Uterus (tissue), 4 donors: Measurements from ENCODE around the gene STYK1. TPM values are rescaled to one million over a fixed set of nuclear protein-coding genes. Genes with fewer than 3 reads are reported as not detected.

ENCODE experiments used
- DNase-seq, 2 donors: peaks; one replicate each; pipeline ENCODE4 v3.0.0-alpha.2; 2019 to 2020
- H3K27ac ChIP-seq, 2 donors: fragments of 200-600 bp; sonication (generic); 1 replicate in 1 of 2; 2 replicates in 1 of 2; pipeline ENCODE4 v1.5.1; 2016 to 2018
- H3K27me3 ChIP-seq, 2 donors: fragments of 200-600 bp; sonication (generic); one replicate each; pipeline ENCODE4 v1.5.1; 2018 to 2019; ENCODE audit warnings: control low read depth in 1 of 2
- H3K36me3 ChIP-seq, 2 donors: fragments of 200-600 bp; sonication (generic); one replicate each; pipeline ENCODE4 v1.5.1; 2019; ENCODE audit warnings: control low read depth in 1 of 2
- H3K4me1 ChIP-seq, 2 donors: fragments of 200-600 bp; sonication (generic); one replicate each; pipeline ENCODE4 v1.5.1; 2018 to 2019; ENCODE audit warnings: control low read depth in 1 of 2
- H3K4me3 ChIP-seq, 2 donors: fragments of 200-600 bp; sonication (generic); 1 replicate in 1 of 2; 2 replicates in 1 of 2; pipeline ENCODE4 v1.5.1; 2018 to 2019; ENCODE audit warnings: mild to moderate bottlenecking in 1 of 2
- H3K9me3 ChIP-seq, 2 donors: fragments of 200-600 bp; sonication (generic); one replicate each; pipeline ENCODE4 v1.5.1; 2019; ENCODE audit warnings: control low read depth in 1 of 2
- CTCF ChIP-seq, 4 experiments: fragments of 200-600 bp in 2 of 4; fragments of 450-650 bp in 2 of 4; sonication (generic) in 2 of 4; IDR thresholded peaks; one replicate each; pipeline ENCODE4 v1.5.1; 2016 to 2019; ENCODE audit warnings: antibody characterized with exemption in 4 of 4, mild to moderate bottlenecking in 2 of 4, moderate library complexity in 1 of 4
- POLR2A ChIP-seq, 2 donors: fragments of 450-650 bp; IDR thresholded peaks; one replicate each; pipeline ENCODE4 v1.6.1; 2016; ENCODE audit warnings: antibody characterized with exemption in 2 of 2, mild to moderate bottlenecking in 1 of 2, moderate library complexity in 1 of 2
- intact Hi-C: fragments of 100-400 bp; cut with DNase I; formaldehyde crosslinking; loops from one replicate; pipeline ENCODE4 v1.15.1; 2023; ENCODE audit warnings: low total_unique reads
- total RNA-seq, 4 donors: library from RNA; depleted of rRNA in 3 of 4; stranded (reverse); fragments of >200 nt in 3 of 4; gene quantifications; one replicate each; pipeline versions ENCODE4 v1.1.0 to v1.2.4, GENCODE V29; 2014 to 2023
- donor health status: DM: yes; HTN: yes; CAD: no.

STYK1 gene
- total RNA-seq, 4 donors from 2014 or later = 0.62 to 2.1 TPM; not detected in 2

- Histone ChIP-seq H3K27me3 (no peaks in the 10 kb centered on the region), H3K4me1 (no peaks in the 10 kb centered on the region), H3K4me3 (no peak overlapping the region), H3K9me3 (no peaks in the 10 kb centered on the region), H3K27ac (no peak overlapping the region), H3K36me3 (no peaks in the 10 kb centered on the region)
- DNase-seq = no peak
- no peak for TF ChIP-seq POLR2A (IDR thresholded peaks at IDR 0.05)
- TF ChIP-seq CTCF (IDR thresholded peaks at IDR 0.05) = no peak
- intact Hi-C loops = no loop called here
These were observed 35.1 kb downstream of the STYK1 start for GRCh38 chr12:10638728-10639127.

DNA sequence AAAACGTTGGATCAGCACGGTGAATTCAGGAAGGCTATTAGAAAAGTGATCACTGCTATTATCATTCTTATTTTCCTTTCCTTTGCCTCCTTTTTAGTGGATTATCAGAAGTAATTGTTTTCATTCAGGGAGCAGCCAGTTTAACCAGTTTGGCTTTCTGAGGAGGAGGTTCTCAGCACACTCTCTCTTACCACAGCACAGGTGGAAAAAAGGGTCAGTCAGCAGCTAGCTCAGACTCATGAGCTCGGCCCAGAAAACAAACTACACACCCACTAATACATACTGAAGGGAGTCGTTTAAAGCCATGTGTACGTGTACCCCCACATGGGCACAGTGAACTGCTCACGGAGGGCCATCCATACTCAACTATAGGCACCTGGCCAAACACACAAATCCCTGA lies 37.2 kb downstream of the STYK1 start:
- Histone ChIP-seq H3K27me3 (no peaks in the 10 kb centered on the region), H3K9me3 (no peaks in the 10 kb centered on the region), H3K4me1 (no peaks in the 10 kb centered on the region), H3K4me3 (no peak overlapping the region), H3K27ac (no peak overlapping the region), H3K36me3 (no peaks in the 10 kb centered on the region)
- no peak for TF ChIP-seq POLR2A (IDR thresholded peaks at IDR 0.05)
- TF ChIP-seq CTCF (IDR thresholded peaks at IDR 0.05) = no peak
- DNase-seq = no peak
- intact Hi-C loops = no loop called here

DNA sequence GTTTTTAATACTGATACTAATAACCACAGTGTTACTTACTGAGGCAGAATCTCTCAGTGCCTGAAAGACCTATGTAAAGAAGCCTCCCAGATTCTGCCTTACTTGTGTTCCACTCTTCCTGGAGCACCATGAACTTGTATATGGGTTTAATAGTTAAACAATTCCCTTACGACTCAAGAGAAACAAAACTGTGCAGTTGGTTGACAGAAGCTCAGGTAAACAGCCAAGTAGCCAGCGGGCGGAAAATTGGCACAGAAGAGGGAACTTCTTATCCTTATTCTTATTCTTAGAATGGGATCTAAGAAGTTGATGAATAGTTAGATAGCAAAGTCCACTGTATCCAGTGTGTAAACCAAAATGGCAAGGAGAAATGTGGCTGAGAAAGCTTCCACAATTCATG lies 37.7 kb downstream of the STYK1 start:
- H3K27me3 ChIP-seq = no peaks in the 10 kb centered on the region
- intact Hi-C loops = no loop called here
- DNase-seq = no peak
- no peak overlapping the region for H3K27ac ChIP-seq
- H3K4me3 ChIP-seq = no peak overlapping the region
- no peaks in the 10 kb centered on the region for H3K36me3 ChIP-seq
- TF ChIP-seq POLR2A (IDR thresholded peaks at IDR 0.05) (no peak), CTCF (IDR thresholded peaks at IDR 0.05) (no peak)
- no peaks in the 10 kb centered on the region for H3K9me3 ChIP-seq
- no peaks in the 10 kb centered on the region for H3K4me1 ChIP-seq

DNA sequence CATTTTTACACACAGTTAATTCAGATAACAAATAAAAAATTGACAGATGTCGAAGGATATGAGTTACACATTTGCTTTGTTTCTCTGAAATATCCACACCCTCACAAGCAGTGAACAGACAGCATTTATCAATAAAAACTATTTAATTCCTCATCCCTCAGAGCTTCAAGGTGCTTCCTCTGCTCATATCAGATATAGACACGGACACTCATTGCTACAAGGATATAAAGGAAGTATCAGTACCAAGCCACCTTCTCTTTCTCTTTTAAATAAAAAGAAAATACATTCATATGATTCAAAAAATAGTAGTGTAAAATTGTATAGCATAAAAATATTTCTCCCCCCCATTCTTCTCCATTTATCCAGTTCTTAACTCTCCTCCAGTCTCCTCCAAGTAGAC lies 38.5 kb downstream of the STYK1 start:
- Histone ChIP-seq H3K36me3 (no peaks in the 10 kb centered on the region), H3K4me3 (no peak overlapping the region), H3K9me3 (no peaks in the 10 kb centered on the region), H3K4me1 (no peaks in the 10 kb centered on the region), H3K27ac (no peak overlapping the region), H3K27me3 (no peaks in the 10 kb centered on the region)
- no peak for TF ChIP-seq CTCF (IDR thresholded peaks at IDR 0.05)
- no peak for TF ChIP-seq POLR2A (IDR thresholded peaks at IDR 0.05)
- intact Hi-C loops = no loop called here
- DNase-seq = no peak

- intact Hi-C loops = no loop called here
- Histone ChIP-seq H3K4me3 (no peak overlapping the region), H3K27ac (no peak overlapping the region), H3K4me1 (no peaks in the 10 kb centered on the region), H3K36me3 (no peaks in the 10 kb centered on the region), H3K9me3 (no peaks in the 10 kb centered on the region), H3K27me3 (no peaks in the 10 kb centered on the region)
- TF ChIP-seq POLR2A (IDR thresholded peaks at IDR 0.05) = no peak
- TF ChIP-seq CTCF (IDR thresholded peaks at IDR 0.05) = no peak
- DNase-seq = no peak
These were observed 39.4 kb downstream of the STYK1 start for GRCh38 chr12:10634427-10634826.
